Lung (tissue), 12 donors: ENCODE data around the gene BFSP1. TPM values are rescaled to one million over a fixed set of nuclear protein-coding genes. Genes with fewer than 3 reads are reported as not detected.

Experiments used
- ATAC-seq: fragments of 200-7000 bp; cut with Tn5 transposase; one replicate; pipeline ENCODE4 v1.9.1; 2020; ENCODE audit warnings: moderate number of reproducible peaks; ENCODE audit not compliant: insufficient read depth, low FRiP score
- DNase-seq, 3 donors: peaks; one replicate each; pipeline ENCODE4 v3.0.0-alpha.2; 2013 to 2017
- H3K27ac ChIP-seq, 2 donors: one replicate each; pipeline ENCODE4 v1.5.1; 2013; ENCODE audit warnings: mild to moderate bottlenecking in 2 of 2, moderate library complexity in 2 of 2, control low read depth in 1 of 2, inconsistent platforms in 1 of 2, low read depth in 1 of 2, low read length in 1 of 2
- H3K27me3 ChIP-seq, 3 donors: one replicate each; pipeline ENCODE4 v1.5.1; 2013; ENCODE audit warnings: low read length in 2 of 3; ENCODE audit not compliant: control insufficient read depth in 3 of 3, insufficient read depth in 3 of 3
- H3K36me3 ChIP-seq, 4 donors: one replicate each; pipeline ENCODE4 v1.5.1; 2013; ENCODE audit warnings: low read length in 4 of 4, mild to moderate bottlenecking in 1 of 4, moderate library complexity in 1 of 4; ENCODE audit not compliant: control insufficient read depth in 4 of 4, insufficient read depth in 4 of 4
- H3K4me1 ChIP-seq, 5 donors: one replicate each; pipeline ENCODE4 v1.5.1; 2013; ENCODE audit warnings: low read length in 5 of 5, mild to moderate bottlenecking in 2 of 5, moderate library complexity in 1 of 5; ENCODE audit not compliant: control insufficient read depth in 5 of 5, insufficient read depth in 5 of 5
- H3K4me3 ChIP-seq: one replicate; pipeline ENCODE4 v1.5.1; 2013; ENCODE audit warnings: mild to moderate bottlenecking, control low read depth, moderate library complexity
- H3K9ac ChIP-seq, 2 donors: one replicate each; pipeline ENCODE4 v1.5.1; 2013; ENCODE audit warnings: low read length in 2 of 2, control low read depth in 1 of 2; ENCODE audit not compliant: insufficient read depth in 1 of 2
- H3K9me3 ChIP-seq, 4 donors: one replicate each; pipeline ENCODE4 v1.5.1; 2013; ENCODE audit warnings: low read length in 3 of 4, mild to moderate bottlenecking in 1 of 4, moderate library complexity in 1 of 4; ENCODE audit not compliant: control insufficient read depth in 4 of 4, insufficient read depth in 3 of 4
- WGBS, 2 donors: extraction: QIAGEN DNeasy Blood & Tissue Kit; methylation state at CpG; one replicate each; pipeline ENCODE4 v1.1.7; 2013; 5-methylcytosine and 5-hydroxymethylcytosine counted together
- polyA plus RNA-seq, 2 donors: library from polyadenylated mRNA; stranded (reverse); fragments of 200-250 nt; gene quantifications; one replicate each; pipeline ENCODE4 v1.2.1, GENCODE V29; 2013
- total RNA-seq, 2 donors: library from RNA; depleted of rRNA in 1 of 2; stranded (reverse); fragments of >200 nt in 1 of 2; gene quantifications; one replicate each; pipeline ENCODE4 v1.2.1, GENCODE V29; 2014 to 2021
- TF ChIP-seq, protein P1 (sequence below): IDR thresholded peaks from 2 replicates; pipeline ENCODE4 v1.5.1; 2012; ENCODE audit warnings: mild to moderate bottlenecking; ENCODE audit errors: control extremely low read depth, extremely low read depth
- donor health status: control.
- donor health status: control.
- donor health status: Bipolar disorder and iron deficiency.
- donor health status: healthy.
- donor health status: DM: yes; HTN: yes; CAD: no.

BFSP1 gene
- total and polyA plus RNA-seq, 4 donors = 0.65 to 2.8 (median 1.8) TPM

DNA sequence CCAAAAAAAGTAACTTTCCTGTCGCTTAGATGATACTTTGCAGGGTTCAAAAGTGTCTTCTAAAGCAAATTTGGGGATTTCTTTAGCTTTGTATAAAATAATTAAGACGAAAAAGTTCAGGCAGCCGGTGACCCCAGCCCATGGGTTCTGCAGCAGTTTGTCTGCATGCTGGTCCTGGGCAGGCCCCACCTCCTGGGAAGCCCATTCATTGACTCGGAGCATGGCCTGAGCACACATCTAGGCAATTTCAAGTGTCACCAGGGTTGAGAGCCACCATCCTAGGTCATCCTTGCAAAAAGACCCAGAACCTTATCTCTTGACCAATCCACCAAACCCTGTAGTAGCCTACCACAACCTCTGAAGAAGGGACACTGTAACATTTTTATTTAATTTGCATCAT, 20.6 kb downstream of the BFSP1 start:
- no peak overlapping the region for H3K4me3 ChIP-seq
- H3K4me1 ChIP-seq = no peaks in the 10 kb centered on the region
- TF ChIP-seq, protein P1, sequence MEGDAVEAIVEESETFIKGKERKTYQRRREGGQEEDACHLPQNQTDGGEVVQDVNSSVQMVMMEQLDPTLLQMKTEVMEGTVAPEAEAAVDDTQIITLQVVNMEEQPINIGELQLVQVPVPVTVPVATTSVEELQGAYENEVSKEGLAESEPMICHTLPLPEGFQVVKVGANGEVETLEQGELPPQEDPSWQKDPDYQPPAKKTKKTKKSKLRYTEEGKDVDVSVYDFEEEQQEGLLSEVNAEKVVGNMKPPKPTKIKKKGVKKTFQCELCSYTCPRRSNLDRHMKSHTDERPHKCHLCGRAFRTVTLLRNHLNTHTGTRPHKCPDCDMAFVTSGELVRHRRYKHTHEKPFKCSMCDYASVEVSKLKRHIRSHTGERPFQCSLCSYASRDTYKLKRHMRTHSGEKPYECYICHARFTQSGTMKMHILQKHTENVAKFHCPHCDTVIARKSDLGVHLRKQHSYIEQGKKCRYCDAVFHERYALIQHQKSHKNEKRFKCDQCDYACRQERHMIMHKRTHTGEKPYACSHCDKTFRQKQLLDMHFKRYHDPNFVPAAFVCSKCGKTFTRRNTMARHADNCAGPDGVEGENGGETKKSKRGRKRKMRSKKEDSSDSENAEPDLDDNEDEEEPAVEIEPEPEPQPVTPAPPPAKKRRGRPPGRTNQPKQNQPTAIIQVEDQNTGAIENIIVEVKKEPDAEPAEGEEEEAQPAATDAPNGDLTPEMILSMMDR = no peak
- no peak overlapping the region for H3K27ac ChIP-seq
- H3K27me3 ChIP-seq = no peaks in the 10 kb centered on the region
- H3K9ac ChIP-seq = no peak overlapping the region
- ATAC-seq (no peak), DNase-seq (no peak)
- no peaks in the 10 kb centered on the region for H3K9me3 ChIP-seq
- no peaks in the 10 kb centered on the region for H3K36me3 ChIP-seq
- 79 to 86% methylated on average over 4 of the region's 4 CpGs for WGBS, 2 donors

DNA sequence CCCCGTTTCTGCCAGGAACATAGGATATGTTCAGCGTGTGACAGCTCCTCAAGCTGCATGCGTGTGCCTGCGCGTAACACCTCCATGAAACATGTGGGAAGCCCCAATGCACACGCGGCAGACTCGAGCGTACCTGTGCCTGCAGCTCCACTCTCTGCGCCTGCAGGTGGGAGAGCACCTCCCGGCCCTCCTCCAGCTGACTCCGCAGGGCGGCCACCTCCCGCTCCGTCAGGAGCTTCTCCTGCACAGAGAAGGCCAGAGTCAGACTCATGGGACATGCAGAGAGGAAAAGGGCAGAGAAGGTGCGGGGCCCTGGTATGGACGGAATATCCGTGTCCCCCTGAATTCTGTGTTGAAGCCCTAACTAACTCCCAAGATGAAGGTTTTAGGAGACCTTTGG, 22.4 kb downstream of the BFSP1 start:
- 92 to 96% methylated on average over 18 of the region's 18 CpGs for WGBS, 2 donors
- DNase-seq = no peak
- Histone ChIP-seq H3K4me3 (no peak overlapping the region), H3K27me3 (no peaks in the 10 kb centered on the region), H3K9me3 (no peaks in the 10 kb centered on the region), H3K4me1 (peaks cover 0 to 4% (median 0%) of the 10 kb centered on the region in 5 donors), H3K36me3 (no peaks in the 10 kb centered on the region), H3K9ac (no peak overlapping the region), H3K27ac (no peak overlapping the region)
- ATAC-seq = no peak
- TF ChIP-seq, protein P1 = no peak

DNA sequence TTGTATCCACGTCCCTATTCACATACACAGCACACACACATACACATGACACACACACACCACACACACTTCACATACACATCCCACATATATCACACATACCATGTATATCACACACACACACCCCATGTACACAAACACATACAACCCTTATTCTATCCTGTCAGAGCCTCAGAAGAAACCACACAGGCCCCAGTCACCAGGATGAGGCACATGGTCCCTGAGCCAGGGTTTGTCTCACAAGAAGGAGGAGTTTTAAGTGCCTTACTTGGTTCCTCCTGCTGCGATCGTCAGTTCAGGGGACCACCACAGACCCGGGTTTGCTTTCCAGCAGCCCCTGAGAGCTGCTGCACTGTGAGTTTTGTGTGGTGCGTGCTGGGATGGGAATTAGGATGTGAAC, 23.6 kb downstream of the BFSP1 start:
- no peak overlapping the region for H3K4me3 ChIP-seq
- no peaks in the 10 kb centered on the region for H3K27me3 ChIP-seq
- ATAC-seq = no peak

More for the DNA sequence above, 23.6 kb downstream of the BFSP1 start:
- WGBS, 2 donors = 91 to 93% methylated on average over 5 of the region's 5 CpGs
- no peak for DNase-seq
- H3K27ac ChIP-seq = no peak overlapping the region
- no peaks in the 10 kb centered on the region for H3K9me3 ChIP-seq
- TF ChIP-seq, protein P1 = no peak
- peaks cover 0 to 4% (median 0%) of the 10 kb centered on the region in 5 donors for H3K4me1 ChIP-seq
- H3K36me3 ChIP-seq = no peaks in the 10 kb centered on the region
- no peak overlapping the region for H3K9ac ChIP-seq
